Endometrial microvascular endothelial cells (primary cell): ENCODE measurements around the gene GLI1. TPM values are rescaled to one million over a fixed set of nuclear protein-coding genes. Genes with fewer than 3 reads are reported as not detected.

Source experiments
- total RNA-seq: library from RNA; depleted of rRNA; stranded (reverse); fragments of >200 nt; gene quantifications from one replicate; pipeline ENCODE4 v1.2.3, GENCODE V29; 2015; ENCODE audit errors: inconsistent ontology term

The GLI1 gene
- total RNA-seq, 1 donor from 2014 or later = not detected

Other genes starting within 250 kb of the GLI1 start
- 0.19 TPM for gene NXPH4, start 243.0 kb upstream of the GLI1 start, total RNA-seq
- gene SHMT2, start 230.1 kb upstream of the GLI1 start, total RNA-seq = 172 TPM
- gene STAC3, start 208.6 kb upstream of the GLI1 start, total RNA-seq = 0.37 TPM
- 16.8 TPM for gene R3HDM2, start 28.7 kb upstream of the GLI1 start, total RNA-seq
- not detected for gene INHBC, start 25.0 kb upstream of the GLI1 start, total RNA-seq
- not detected for gene INHBE, start 4.5 kb upstream of the GLI1 start, total RNA-seq
- not detected for gene ARHGAP9, start 20.1 kb downstream of the GLI1 start, total RNA-seq
- 119 TPM for gene MARS1, start 28.3 kb downstream of the GLI1 start, total RNA-seq
- 6.6 TPM for gene DDIT3, start 60.7 kb downstream of the GLI1 start, total RNA-seq
- 8.7 TPM for gene MBD6, start 63.0 kb downstream of the GLI1 start, total RNA-seq
- gene DCTN2, start 87.4 kb downstream of the GLI1 start, total RNA-seq = 221 TPM
- not detected for gene KIF5A, start 90.3 kb downstream of the GLI1 start, total RNA-seq
- 12.5 TPM for gene PIP4K2C, start 131.4 kb downstream of the GLI1 start, total RNA-seq
- gene DTX3, start 145.0 kb downstream of the GLI1 start, total RNA-seq = 6.2 TPM
- 0.09 TPM for gene ARHGEF25, start 151.7 kb downstream of the GLI1 start, total RNA-seq
- 0.19 TPM for gene B4GALNT1, start 173.4 kb downstream of the GLI1 start, total RNA-seq
- 295 TPM for gene OS9, start 234.3 kb downstream of the GLI1 start, total RNA-seq